Stimulated activated CD8-positive, alpha-beta memory T cell treated with anti-CD3 and anti-CD28 coated beads, Interleukin-12 subunit alpha, Interleukin-12 subunit beta, amount 100 ng/mL, for 24 hours (primary cell): ENCODE measurements around the gene KCNJ16.

Experiments used
- DNase-seq: peaks from one replicate; pipeline ENCODE4 v3.0.0-alpha.2; 2020; ENCODE audit errors: extremely low read depth

Gene KCNJ16

GRCh38 chr17:70169709-70170597, 94.9 kb downstream of the KCNJ16 start:
- no peak for DNase-seq

- no peak for DNase-seq
Measured at GRCh38 chr17:70171159-70171558, 96.1 kb downstream of the KCNJ16 start.

DNA sequence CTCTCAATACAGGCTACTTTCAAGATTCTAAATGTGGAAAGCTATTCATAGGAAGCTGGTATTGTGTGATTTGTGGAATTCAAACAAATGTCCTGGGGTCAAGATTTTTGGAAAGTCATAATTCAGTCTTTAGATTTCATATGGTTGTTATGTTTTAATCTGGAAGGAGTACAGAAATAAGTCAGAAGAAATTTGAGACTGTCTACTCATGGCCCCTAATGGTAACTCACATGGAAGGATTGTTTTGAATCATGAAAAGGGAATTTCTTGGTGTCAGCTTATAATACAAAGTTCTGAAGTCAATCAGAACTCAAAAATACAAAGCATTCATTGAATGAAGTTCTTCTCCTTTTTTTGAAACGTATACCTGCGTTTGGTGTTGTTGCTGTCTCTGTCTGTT, 97.4 kb downstream of the KCNJ16 start:
- DNase-seq: no peak

- DNase-seq: no peak
Measured at GRCh38 chr17:70172923-70173322, 97.9 kb downstream of the KCNJ16 start.

DNA sequence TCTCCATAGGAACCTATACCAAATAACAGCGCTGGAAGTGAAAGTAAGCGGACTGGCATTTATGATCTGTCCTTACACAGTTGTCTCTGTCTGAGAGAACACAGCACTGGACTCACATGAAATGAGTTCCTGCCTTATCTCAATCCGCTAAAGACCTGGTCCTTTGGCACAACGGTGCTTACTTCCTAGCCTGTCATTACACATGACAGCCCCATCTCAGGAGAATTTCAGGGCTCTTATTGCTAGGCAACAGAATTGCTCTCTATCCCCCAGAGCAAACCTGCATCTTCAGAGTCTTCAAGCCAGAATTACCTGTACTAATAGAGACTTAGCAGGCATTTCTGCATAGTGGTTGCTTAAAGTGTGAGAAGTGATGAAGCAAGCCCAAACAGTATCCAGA, 98.7 kb downstream of the KCNJ16 start:
- DNase-seq: no peak

GRCh38 chr17:70181376-70181775, 106.4 kb downstream of the KCNJ16 start:
- no peak for DNase-seq

GRCh38 chr17:70181866-70182265, 106.8 kb downstream of the KCNJ16 start:
- DNase-seq: no peak

DNA sequence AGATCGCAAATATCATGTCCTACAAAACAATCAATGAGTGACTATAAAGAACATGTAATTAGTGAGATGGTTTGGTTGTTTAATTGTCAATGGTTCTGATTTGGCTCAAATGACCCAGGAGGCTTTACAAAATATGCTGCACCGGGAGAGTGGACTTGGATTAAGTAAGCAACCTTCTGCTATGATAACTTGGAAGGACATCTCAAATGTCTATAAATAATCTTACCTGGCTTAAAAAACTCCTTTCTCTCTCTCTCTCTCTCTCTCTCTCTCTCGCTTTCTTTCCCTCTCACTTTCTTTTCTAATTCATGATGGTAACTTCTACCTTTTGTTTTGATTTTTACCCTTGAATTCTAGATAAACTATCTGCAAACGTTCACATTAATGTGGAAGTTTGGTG, 108.5 kb downstream of the KCNJ16 start:
- no peak for DNase-seq

GRCh38 chr17:70184207-70184606, 109.2 kb downstream of the KCNJ16 start:
- DNase-seq: no peak

GRCh38 chr17:70184770-70185169, 109.7 kb downstream of the KCNJ16 start:
- no peak for DNase-seq
